ENCODE results near the gene CYP4F8.
"Not testable (repeated sequence)": the region's sequence is repeated elsewhere in the genome, so short reads cannot be mapped to it uniquely, and the experiment has no call there.

CYP4F8 gene, protein sequence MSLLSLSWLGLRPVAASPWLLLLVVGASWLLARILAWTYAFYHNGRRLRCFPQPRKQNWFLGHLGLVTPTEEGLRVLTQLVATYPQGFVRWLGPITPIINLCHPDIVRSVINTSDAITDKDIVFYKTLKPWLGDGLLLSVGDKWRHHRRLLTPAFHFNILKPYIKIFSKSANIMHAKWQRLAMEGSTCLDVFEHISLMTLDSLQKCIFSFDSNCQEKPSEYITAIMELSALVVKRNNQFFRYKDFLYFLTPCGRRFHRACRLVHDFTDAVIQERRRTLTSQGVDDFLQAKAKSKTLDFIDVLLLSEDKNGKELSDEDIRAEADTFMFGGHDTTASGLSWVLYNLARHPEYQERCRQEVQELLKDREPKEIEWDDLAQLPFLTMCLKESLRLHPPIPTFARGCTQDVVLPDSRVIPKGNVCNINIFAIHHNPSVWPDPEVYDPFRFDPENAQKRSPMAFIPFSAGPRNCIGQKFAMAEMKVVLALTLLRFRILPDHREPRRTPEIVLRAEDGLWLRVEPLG

DNA sequence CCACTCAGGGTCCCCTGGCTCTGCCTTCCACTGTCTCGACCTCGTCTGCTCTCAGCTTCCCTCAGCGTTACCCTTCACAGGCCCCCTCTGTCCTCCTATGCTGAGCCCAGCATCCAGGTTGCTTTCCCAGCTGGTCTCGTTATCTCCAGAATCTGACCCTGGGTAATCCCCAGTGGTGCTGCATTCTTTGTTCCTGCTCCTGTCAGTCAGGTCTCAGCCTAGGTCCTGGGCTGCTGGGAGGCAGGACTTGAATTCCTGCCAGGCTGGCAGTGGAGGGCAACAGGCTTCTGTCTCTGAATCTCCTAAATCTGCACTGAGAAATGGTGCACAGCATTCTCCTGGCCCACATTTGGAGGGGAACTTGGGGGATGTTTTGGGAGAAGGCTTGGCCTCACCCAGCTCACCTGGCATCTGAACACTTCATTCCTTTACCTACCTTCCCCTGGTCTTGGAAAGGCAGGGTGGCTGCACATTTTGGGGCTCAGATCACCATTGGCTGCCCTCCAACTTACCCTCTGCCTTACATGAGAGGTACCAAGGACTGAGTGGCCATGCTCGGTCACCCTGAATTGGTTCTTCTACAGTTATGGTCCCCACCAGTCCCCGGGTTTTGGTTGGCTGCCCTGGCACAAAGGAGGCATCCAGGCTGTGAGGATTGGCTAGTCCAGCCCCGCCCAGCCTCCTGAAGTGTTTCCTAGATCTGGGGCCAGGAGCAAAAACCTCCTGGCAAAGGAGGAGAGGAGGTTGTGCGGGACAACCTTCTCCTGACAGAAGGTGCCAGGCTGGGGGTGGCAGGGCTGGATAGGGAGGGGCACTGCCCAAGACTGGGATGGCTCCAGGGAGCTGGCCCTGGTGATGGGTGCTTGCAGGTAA, at the start of gene CYP4F8:
TSS of gene CYP4F8 (plus strand) at position 712 of the 873 bp plus-strand sequence. CDS start 399 bp downstream, outside the sequence.
- DNase-seq (ENCODE audit: low spot score): no peak

DNA sequence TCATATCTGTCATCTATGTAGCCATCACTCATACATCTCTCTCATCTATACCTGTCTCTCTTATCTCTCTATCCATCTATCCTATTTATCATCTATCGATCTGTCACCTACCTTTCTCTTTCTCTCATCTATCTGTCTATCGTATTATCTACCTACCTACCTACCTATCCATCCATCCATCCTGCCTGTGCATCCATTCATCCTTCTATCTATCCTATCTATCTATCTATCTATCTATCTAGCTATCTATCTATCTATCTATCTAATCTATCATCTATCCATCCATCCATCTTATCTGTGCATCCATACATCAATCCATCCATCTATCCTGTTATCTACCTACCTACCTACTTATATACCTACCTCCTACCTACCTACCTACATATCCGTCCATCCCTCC, 44.6 kb upstream of the CYP4F8 start:
- no peak for DNase-seq (ENCODE audit: low spot score)

DNA sequence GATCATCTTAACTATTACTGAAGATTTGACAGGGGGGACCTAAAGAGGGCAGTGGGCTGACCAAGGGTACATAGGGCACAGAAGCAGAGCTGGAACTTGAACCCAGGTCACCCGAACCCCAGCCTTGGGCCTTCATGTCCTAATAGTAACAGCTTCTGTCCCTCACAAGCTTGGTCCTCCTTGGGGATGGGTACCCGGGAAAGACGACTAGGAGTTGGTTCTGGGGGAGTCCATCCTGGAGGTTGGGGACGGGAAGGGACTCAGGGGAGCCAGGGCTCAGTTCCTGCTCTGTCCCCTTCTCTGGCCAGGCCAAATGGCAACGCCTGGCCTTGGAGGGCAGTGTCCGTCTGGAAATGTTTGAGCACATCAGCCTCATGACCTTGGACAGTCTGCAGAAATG, 39.6 kb upstream of the CYP4F8 start:
- no peak for DNase-seq (ENCODE audit: low spot score)

DNA sequence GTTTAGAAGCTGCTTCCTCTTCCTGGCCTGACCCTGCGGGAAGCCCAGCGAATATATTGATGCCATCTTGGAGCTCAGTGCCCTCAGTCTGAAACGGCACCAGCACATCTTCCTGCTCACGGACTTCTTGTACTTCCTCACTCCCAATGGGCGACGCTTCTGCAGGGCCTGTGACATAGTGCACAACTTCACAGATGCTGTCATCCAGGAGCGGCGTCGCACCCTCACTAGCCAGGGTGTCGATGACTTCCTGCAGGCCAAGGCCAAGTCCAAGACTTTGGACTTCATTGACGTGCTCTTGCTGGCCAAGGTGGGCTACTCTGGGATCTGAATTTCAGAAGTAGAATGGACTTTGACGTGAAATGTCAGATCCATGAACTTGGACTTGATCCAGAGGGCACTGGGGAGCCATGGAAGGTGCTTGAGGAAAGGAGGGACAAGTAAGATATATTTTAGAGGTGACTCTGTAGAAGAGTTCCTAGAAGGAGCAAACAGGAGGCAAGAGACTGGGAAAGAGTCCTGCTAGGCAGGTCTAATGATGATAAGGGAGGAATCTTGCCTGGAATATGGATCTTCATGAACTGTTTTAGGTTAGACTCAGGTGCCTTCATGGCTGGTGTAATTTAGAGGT, 38.4 kb upstream of the CYP4F8 start:
- DNase-seq (ENCODE audit: low spot score): no peak

DNA sequence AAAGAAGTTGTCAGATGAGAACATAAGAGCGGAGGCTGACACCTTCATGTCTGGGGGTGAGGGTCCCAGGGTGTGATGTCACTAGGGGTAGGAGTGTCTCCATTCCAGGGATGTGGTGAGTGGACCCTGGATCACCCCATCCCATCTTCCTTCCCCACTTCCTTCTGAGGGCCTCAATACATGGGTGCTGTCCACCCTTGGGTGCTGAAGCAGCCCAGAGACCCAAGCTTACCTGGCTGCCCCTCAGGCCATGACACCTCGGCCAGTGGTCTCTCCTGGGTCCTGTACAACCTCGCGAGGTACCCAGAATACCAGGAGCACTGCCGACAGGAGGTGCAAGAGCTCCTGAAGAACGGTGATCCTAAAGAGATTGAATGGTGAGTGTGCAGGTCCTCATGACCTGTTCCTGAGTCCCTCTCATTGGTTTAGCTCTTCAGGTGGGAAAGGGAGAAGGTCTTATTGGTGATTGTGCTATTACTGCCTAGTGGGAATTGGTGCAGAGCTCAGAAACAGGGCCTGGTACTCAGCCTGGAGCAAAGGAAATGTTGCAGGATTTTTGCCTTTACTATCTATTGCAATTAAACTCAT, 37.7 kb upstream of the CYP4F8 start:
- DNase-seq (ENCODE audit: low spot score): no peak

DNA sequence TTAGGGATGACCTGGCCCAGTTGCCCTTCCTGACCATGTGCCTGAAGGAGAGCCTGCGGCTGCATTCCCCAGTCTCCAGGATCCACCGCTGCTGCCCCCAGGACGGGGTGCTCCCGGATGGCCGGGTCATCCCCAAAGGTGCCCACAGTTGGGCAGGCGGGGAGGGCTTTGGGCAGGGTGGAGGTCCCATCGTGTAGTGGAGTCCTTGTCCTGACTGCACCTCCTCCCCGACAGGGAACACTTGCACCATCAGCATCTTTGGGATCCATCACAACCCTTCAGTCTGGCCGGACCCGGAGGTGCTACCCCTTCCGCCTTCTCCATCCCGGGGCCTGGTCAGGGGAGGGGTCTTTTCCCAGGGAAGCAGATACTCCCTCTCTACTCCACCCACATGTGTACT, 31.7 kb upstream of the CYP4F8 start:
- no peak for DNase-seq (ENCODE audit: low spot score)

DNA sequence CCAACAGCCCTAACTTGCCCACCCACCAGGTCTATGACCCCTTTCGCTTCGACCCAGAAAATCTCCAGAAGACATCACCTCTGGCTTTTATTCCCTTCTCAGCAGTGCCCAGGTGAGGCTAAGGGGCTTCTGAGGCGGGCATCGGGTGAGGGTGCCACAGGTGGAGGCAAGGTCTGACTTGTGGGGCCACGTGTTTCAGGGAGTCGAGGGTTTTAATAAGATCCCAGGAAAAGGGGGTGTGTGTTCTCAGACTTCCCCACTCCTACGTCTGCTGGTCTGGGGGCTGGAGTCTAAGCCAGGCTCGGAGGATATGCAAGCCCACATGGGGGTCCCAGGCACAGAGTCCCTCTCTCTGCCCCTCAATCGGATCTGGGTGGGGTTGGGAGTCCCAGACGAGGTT, 30.9 kb upstream of the CYP4F8 start:
- no peak for DNase-seq (ENCODE audit: low spot score)

DNA sequence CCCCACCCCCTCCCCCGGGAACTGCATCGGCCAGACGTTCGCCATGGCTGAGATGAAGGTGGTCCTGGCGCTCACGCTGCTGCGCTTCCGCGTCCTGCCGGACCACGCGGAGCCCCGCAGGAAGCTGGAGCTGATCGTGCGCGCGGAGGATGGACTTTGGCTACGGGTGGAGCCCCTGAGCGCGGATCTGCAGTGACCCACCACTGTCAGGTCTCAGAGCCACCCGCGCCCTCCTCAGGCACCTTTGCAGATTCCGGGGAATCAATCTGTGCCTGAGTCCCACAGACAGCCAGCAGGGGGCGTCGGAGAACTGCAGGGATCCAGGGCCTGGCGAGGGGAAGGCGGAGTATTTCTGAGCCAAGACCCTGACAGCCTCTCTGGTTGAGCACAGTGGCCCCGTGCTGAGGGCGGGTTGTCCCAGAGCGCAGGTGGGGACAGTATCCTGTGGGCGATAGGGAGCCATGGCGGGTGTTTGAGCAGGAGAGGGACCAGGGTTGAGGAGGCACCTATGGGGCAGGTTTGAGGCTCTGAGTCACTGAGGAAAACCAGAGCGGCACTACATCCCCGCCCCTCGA, 30.4 kb upstream of the CYP4F8 start:
- peak; percentile 65 for DNase-seq (ENCODE audit: low spot score)

DNA sequence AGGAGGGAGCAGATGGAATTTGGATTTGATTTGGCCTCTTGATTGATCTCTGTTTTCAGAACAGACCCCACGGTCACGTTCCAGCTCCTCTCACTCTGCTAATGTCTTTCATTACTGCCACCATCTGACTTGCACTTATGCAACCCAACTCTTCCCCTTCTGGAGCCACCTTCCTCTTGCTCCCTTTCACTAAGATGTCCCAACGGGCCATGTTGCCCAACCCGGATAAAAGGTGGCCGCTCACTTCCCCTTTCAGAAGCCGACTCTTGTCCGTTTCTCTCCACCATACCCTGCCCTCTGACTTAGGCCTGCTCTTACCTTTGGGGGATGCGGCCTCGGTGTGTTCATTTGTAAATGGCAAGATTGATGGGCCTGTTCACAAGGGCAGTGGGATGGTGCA, 27.4 kb upstream of the CYP4F8 start:
- DNase-seq (ENCODE audit: low spot score): no peak

DNA sequence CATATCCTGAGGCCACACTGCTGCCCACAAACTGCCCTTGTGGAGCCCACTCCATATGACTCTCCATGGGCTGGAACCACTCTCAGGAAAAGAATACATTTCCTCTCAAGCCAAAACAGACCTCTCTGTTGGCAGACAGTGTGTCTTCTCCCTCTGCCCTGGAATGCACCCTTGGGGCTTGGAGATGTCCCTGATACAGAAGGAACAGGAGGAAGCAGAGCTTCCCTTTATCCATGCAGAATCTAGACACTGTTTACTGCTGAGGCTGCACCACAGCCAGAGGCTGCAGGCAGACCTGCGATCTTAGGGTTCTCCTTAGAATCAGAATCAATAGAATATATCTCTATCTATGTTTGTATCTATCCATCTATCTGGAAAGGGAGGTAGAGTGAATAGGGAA, 26.8 kb upstream of the CYP4F8 start:
- no peak for DNase-seq (ENCODE audit: low spot score)

DNA sequence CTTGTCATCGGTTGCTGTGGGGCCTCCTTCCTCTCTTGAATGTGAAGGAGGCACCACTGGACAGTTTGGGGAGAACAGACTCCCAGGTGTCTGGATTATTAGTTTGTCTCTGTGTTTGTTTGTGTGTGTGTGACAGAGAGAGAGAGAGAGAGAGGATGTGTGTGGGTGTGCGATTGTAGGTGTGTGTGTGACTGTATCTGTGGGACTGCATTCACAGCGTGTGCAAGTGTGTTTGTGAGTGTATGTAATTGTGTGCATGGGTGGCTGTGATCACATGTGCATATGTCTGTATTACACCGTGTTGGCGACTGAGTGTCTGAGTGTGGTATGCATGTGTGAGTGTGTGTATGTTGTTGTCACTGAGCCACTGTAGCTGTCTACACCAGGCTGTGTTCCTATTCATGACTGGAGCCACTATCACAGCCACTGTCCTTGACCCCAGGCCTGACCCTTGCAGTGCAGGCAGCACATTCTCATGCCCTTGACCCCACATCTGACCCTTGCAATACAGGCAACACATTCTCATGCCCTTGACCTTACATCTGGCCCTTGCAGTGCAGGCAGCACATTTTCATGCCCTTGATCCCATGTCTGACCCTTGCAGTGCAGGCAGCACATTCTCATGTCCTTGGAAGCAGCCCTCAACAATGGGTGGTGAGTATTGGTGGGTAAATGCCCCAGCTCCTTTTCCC, 25.1 kb upstream of the CYP4F8 start:
- DNase-seq (ENCODE audit: low spot score): no peak

DNA sequence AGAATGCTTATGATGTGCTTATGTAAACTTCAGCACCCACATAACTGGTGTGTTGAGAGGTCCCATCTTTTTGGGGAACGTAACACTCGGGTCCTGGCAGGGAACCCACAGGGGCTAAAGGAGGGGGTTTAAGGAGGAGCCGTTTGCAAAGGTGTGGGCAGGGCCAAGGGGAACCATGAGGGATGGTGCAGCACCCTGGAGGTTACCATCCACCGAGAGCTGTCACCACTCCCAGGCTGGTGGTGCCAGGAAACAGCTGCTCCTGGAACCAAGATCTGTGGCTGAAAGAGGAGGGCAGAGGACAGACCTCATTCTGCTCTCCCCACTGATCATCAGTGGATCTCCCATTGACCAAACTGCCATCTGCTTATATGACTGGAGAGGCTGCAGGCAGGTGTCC, 23.2 kb upstream of the CYP4F8 start:
- no peak for DNase-seq (ENCODE audit: low spot score)

DNA sequence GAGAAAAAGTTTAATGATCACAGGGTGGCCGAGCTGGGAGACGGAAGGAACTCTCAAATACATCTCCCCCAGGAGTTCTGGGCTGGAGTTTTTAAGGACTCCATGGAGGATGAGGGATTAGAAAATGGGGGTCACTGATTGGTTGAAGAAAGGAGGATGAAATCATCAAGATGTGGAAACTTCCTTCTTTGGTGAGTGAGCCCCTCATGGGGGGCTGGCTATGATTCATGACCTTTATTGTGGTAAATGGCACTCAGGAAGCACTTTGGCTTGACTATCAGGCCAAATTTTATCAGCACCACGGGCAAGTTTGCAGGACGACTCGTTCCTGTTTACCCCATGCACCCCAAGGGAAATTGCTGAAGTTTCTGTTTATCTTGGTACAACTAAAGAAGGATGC, 22.5 kb upstream of the CYP4F8 start:
- DNase-seq (ENCODE audit: low spot score): not testable (repeated sequence)

DNA sequence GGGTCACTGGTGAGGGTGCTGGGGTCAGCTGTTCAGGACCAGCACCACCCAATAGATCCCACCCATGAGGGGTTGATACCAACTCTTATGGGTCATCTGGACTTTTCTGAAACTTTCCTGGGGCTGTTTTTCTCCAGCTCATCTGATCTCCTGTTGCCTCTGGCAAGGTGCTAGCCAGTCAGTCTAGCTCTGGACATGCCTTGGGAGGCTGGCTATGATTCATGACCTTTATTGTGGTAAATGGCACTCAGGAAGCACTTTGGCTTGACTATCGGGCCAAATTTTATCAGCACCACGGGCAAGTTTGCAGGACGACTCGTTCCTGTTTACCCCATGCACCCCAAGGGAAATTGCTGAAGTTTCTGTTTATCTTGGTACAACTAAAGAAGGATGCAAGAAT, 21.3 kb upstream of the CYP4F8 start:
- DNase-seq (ENCODE audit: low spot score): peak; percentile 26

DNA sequence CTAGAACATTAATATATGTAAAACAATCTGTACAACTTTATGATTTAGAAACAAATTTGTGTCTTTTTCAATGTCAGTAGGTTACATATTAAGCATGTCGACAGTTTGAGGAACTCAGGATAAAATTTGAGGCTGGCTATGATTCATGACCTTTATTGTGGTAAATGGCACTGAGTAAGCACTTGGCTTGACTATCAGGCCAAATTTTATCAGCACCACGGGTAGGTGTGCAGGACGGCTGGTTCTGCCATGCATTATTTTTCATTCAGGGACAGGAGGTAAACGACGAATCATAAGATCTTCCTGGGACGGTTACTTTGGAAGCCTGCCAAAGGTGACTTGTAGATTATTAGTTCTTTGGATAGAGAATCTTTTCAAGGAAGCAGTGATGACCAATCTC, 19.9 kb upstream of the CYP4F8 start:
- peak; percentile 73 for DNase-seq (ENCODE audit: low spot score)

DNA sequence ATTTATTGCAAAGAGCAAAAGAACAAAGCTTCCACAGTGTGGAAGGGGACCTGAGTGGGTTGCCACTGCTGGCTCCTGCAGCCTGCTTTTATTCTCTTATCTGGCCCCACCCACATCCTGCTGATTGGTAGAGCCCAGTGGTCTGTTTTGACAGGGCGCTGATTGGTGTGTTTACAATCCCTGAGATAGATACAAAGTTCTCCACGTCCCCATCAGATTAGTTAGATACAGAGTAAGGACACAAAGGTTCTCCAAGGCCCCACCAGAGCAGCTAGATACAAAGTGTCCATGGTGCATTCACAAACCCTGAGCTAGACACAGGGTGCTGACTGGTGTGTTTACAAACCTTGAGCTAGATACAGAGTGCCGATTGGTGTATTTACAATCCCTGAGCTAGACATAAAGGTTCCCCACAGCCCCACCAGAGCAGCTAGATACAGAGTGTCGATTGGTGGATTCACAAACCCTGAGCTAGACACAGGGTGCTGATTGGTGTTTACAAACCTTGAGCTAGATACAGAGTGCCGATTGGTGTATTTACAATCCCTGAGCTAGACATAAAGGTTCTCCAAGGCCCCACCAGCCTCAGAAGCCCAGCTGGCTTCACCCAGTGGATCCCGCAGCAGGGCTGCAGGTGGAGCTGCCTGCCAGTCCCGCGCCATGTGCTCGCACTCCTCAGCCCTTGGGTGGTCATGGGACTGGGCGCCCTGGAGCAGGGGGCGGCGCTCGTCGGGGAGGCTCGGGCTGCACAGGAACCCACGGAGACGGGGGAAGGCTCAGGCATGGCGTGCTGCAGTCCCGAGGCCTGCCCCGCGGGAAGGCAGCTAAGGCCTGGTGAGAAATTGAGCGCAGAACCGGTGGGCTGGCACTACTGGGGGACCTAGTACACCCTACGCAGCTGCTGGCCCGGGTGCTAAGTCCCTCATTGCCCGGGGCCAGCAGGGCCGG, 6.8 kb upstream of the CYP4F8 start:
- DNase-seq (ENCODE audit: low spot score): not testable (repeated sequence)

DNA sequence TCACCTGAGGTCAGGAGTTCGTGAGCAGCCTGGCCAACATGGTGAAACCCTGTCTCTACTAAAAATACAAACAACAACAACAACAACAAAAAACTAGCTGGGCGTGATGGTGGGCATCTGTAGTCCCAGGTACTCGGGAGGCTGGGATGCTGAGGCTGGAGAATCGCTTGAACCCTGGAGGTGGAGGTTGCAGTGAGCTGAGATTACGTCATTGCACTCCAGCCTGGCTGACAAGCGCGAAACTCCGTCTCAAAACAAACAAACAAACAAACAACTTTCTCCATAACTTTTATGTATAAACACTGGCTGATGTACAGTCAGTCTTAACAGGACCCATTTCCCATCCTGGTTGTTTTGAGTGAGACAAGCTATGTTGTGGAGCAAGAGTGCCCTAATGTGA, 5.8 kb upstream of the CYP4F8 start:
- no peak for DNase-seq (ENCODE audit: low spot score)

DNA sequence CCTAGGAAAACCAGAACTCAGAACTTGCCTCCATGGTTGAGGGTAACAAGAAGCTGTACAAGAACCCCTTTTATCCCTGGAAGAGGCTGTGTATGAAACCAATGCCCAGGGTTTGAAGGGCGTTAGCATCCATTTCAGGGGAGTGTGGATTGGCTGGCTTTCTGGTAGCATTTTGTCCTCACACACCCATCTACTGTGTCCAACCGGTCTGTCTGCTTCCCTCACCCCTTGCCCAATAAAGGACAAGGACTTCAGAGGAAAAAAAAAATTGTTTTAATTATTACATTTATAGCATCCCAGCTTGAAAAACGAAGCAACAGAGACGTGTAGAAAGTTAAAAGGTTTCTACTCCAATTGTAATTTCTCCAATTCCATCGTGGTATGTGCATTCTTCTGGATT, 2.7 kb upstream of the CYP4F8 start:
- no peak for DNase-seq (ENCODE audit: low spot score)

DNA sequence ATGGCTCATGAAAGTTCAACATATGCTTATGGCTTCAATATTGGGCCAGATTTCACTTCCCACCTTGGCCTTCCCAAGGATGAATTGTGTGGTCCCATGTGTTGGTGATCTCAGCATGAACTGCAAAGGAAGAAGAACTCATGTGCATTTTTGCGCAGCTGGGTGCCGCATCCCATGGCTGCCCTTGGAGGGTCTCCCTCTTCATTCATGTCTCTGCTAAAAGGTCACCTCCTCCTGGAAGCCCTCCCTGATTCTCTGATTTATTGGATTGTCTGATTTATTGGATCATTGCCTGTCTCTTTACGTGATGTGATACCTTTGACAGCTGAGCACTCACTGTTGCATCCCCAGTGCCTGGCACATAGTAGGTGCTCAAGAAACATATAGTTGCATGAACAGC, 1.7 kb upstream of the CYP4F8 start:
- DNase-seq (ENCODE audit: low spot score): no peak

DNA sequence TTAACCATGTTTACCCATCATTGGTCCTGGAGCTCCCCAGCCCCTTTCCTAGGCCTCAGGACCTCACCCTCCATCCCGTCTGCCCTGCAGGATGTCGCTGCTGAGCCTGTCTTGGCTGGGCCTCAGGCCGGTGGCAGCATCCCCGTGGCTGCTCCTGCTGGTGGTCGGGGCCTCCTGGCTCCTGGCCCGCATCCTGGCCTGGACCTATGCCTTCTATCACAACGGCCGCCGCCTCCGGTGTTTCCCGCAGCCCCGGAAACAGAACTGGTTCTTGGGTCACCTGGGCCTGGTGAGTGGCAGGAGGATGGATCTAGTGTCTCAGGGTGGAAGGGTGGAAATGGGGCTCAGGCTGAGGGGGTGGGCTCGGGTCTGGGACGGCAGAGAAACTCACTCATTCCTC, 508 bp downstream of the CYP4F8 start:
- no peak for DNase-seq (ENCODE audit: low spot score)

All from kidney tubule cell (primary cell).